SU-DHL-6 (cell line): ENCODE measurements around the gene ZNF814.

ENCODE experiments used
- CTCF ChIP-seq: fragments of 200-600 bp; sonication (generic); IDR thresholded peaks from one replicate; pipeline ENCODE4 v1.5.1; 2017; ENCODE audit warnings: antibody characterized with exemption, mild to moderate bottlenecking, low read length, moderate library complexity; ENCODE audit not compliant: insufficient read depth, poor library complexity, severe bottlenecking
- EZH2phosphoT487 ChIP-seq: fragments of 200-600 bp; sonication (generic), shearing (Covaris generic); conservative IDR thresholded peaks from 2 replicates; pipeline ENCODE4 v1.6.1; 2018; ENCODE audit warnings: mild to moderate bottlenecking, antibody characterized with exemption, low read length, moderate library complexity, mixed read lengths

GRCh38 chr19:57812226-57812625 lies 76.6 kb downstream of the ZNF814 start:
- TF ChIP-seq CTCF: no peak
- TF ChIP-seq EZH2phosphoT487: no peak
